ENCODE results near the gene FOXC2. TPM values are rescaled to one million over a fixed set of nuclear protein-coding genes. Genes with fewer than 3 reads are reported as not detected.

Gene FOXC2
- total and polyA plus RNA-seq, 2 donors (not counting 1 experiment from before 2014, with no cell fraction given): not detected

- Histone ChIP-seq H3K27me3 (replicated peaks in 1 of 4; ENCODE audit: control extremely low read depth in 1 of 4, control insufficient read depth in 3 of 4, insufficient read depth in 4 of 4, low read length in 3 of 4) (peaks cover 0 to 71% (median 33%) of the 10 kb centered on the region in 4 experiments), H3K9me3 (ENCODE audit: control extremely low read depth in 1 of 3, control insufficient read depth in 2 of 3, insufficient read depth in 1 of 3, low read length in 2 of 3) (peaks cover 0 to 4% (median 0%) of the 10 kb centered on the region in 3 donors), H3K79me2 (ENCODE audit: control insufficient read depth, insufficient read depth, low read length) (no peaks in the 10 kb centered on the region), H2AFZ (ENCODE audit: insufficient read depth, low read depth, low read length, poor library complexity, severe bottlenecking) (no peak overlapping the region), H3K27ac (ENCODE audit: low read length in 2 of 2) (no peak overlapping the region), H3K4me3 (ENCODE audit: control extremely low read depth in 1 of 5, extremely low read depth in 1 of 5, insufficient read depth in 1 of 5, low read depth in 2 of 5, low read length in 4 of 5) (no peak overlapping the region), H3K4me1 (ENCODE audit: control insufficient read depth in 2 of 2, insufficient read depth in 2 of 2, low read length in 2 of 2) (peaks cover 14% of the 10 kb centered on the region in 2 donors), H3K36me3 (replicated peaks in 1 of 2; ENCODE audit: control extremely low read depth in 1 of 2, control insufficient read depth in 1 of 2, extremely low read depth in 1 of 2, insufficient read depth in 2 of 2, low read length in 1 of 2) (no peaks in the 10 kb centered on the region), H3K9ac (ENCODE audit: low read length) (no peak overlapping the region), H4K20me1 (ENCODE audit: control insufficient read depth, insufficient read depth, low read length, poor library complexity, severe bottlenecking) (no peaks in the 10 kb centered on the region), H3K4me2 (replicated peaks; ENCODE audit: low read depth, low read length, poor library complexity, severe bottlenecking) (no peak overlapping the region)
- TF ChIP-seq EZH2 (IDR thresholded peaks at IDR 0.05; ENCODE audit: borderline replicate concordance, insufficient read depth, low read depth, low read length, poor library complexity, severe bottlenecking): no peak
- TF ChIP-seq, protein P1, sequence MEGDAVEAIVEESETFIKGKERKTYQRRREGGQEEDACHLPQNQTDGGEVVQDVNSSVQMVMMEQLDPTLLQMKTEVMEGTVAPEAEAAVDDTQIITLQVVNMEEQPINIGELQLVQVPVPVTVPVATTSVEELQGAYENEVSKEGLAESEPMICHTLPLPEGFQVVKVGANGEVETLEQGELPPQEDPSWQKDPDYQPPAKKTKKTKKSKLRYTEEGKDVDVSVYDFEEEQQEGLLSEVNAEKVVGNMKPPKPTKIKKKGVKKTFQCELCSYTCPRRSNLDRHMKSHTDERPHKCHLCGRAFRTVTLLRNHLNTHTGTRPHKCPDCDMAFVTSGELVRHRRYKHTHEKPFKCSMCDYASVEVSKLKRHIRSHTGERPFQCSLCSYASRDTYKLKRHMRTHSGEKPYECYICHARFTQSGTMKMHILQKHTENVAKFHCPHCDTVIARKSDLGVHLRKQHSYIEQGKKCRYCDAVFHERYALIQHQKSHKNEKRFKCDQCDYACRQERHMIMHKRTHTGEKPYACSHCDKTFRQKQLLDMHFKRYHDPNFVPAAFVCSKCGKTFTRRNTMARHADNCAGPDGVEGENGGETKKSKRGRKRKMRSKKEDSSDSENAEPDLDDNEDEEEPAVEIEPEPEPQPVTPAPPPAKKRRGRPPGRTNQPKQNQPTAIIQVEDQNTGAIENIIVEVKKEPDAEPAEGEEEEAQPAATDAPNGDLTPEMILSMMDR (IDR thresholded peaks at IDR 0.05): no peak
- ChIA-PET CTCF (no interaction called here), POLR2A (no interaction called here)
- Mint-ChIP-seq H3K4me3 (no peak overlapping the region), H3K27ac (no peak overlapping the region), H3K4me1 (peaks cover 18% of the 10 kb centered on the region), H3K9me3 (ENCODE audit: insufficient read depth) (no peaks in the 10 kb centered on the region), H3K27me3 (peaks cover 66% of the 10 kb centered on the region)
- intact Hi-C loops (cut with micrococcal nuclease): no loop called here
- WGBS (ENCODE audit: insufficient coverage): 64% methylated on average over 4 of the region's 4 CpGs
- ATAC-seq (ENCODE audit: low read depth) (no peak), DNase-seq (no peak)
Measured at GRCh38 chr16:86574646-86575045, 8.0 kb downstream of the FOXC2 start.

GRCh38 chr16:86575095-86575685 lies 8.6 kb downstream of the FOXC2 start:
- Mint-ChIP-seq H3K4me1 (peaks cover 20% of the 10 kb centered on the region), H3K4me3 (peak overlapping the region; percentile 24), H3K27ac (no peak overlapping the region), H3K27me3 (peaks cover 71% of the 10 kb centered on the region), H3K9me3 (ENCODE audit: insufficient read depth) (no peaks in the 10 kb centered on the region)
- no peak for ATAC-seq (ENCODE audit: low read depth)
- CTCF ChIA-PET: no interaction called here
- H4K20me1 ChIP-seq (ENCODE audit: control insufficient read depth, insufficient read depth, low read length, poor library complexity, severe bottlenecking): no peaks in the 10 kb centered on the region
- H3K9ac ChIP-seq (ENCODE audit: low read length): no peak overlapping the region
- H3K9me3 ChIP-seq (ENCODE audit: control extremely low read depth in 1 of 3, control insufficient read depth in 2 of 3, insufficient read depth in 1 of 3, low read length in 2 of 3): peaks cover 0 to 4% (median 0%) of the 10 kb centered on the region in 3 donors
- H3K36me3 ChIP-seq (replicated peaks in 1 of 2; ENCODE audit: control extremely low read depth in 1 of 2, control insufficient read depth in 1 of 2, extremely low read depth in 1 of 2, insufficient read depth in 2 of 2, low read length in 1 of 2): no peaks in the 10 kb centered on the region
- no peak overlapping the region for H3K4me3 ChIP-seq (ENCODE audit: control extremely low read depth in 1 of 5, extremely low read depth in 1 of 5, insufficient read depth in 1 of 5, low read depth in 2 of 5, low read length in 4 of 5)
- peak overlapping the region; percentile 70 for H3K4me2 ChIP-seq (replicated peaks; ENCODE audit: low read depth, low read length, poor library complexity, severe bottlenecking)
- POLR2A ChIA-PET: no interaction called here
- no peak for DNase-seq
- no peak overlapping the region for H2AFZ ChIP-seq (ENCODE audit: insufficient read depth, low read depth, low read length, poor library complexity, severe bottlenecking)
- intact Hi-C loops (cut with micrococcal nuclease): no loop called here
- 82% methylated on average over 15 of the region's 17 CpGs for WGBS (ENCODE audit: insufficient coverage)
- TF ChIP-seq EZH2 (IDR thresholded peaks at IDR 0.05; ENCODE audit: borderline replicate concordance, insufficient read depth, low read depth, low read length, poor library complexity, severe bottlenecking): no peak
- TF ChIP-seq, protein P1 (IDR thresholded peaks at IDR 0.05): no peak
- peaks cover 14% of the 10 kb centered on the region in 2 donors for H3K4me1 ChIP-seq (ENCODE audit: control insufficient read depth in 2 of 2, insufficient read depth in 2 of 2, low read length in 2 of 2)
- H3K27me3 ChIP-seq (replicated peaks in 1 of 4; ENCODE audit: control extremely low read depth in 1 of 4, control insufficient read depth in 3 of 4, insufficient read depth in 4 of 4, low read length in 3 of 4): peaks cover 0 to 74% (median 31%) of the 10 kb centered on the region in 4 experiments
- no peak overlapping the region for H3K27ac ChIP-seq (ENCODE audit: low read length in 2 of 2)
- no peaks in the 10 kb centered on the region for H3K79me2 ChIP-seq (ENCODE audit: control insufficient read depth, insufficient read depth, low read length)
